CD4-positive, alpha-beta T cell (primary cell): Measurements from ENCODE around the gene SYT3. TPM values are rescaled to one million over a fixed set of nuclear protein-coding genes. Genes with fewer than 3 reads are reported as not detected.

Experiments used
- ATAC-seq: fragments of 200-7000 bp; cut with Tn5 transposase; one replicate; pipeline ENCODE4 v1.10.0; 2022; ENCODE audit warnings: mild to moderate bottlenecking; ENCODE audit not compliant: poor library complexity
- CTCF ChIA-PET: fragments of 350-600 bp; sonication (Branson Sonifier 250); formaldehyde crosslinking; loops from one replicate; lab custom pipeline; 2021; ENCODE audit warnings: antibody characterized with exemption, inconsistent platforms; lab: Charles Lee
- POLR2A ChIA-PET: fragments of 350-600 bp; sonication (Branson Sonifier 250); formaldehyde crosslinking; loops from one replicate; lab custom pipeline; 2021; ENCODE audit warnings: antibody characterized with exemption, inconsistent platforms; lab: Charles Lee
- DNase-seq, 14 experiments: peaks; one replicate each; pipeline ENCODE4 v3.0.0-alpha.2; 2013 to 2020; ENCODE audit warnings: mixed read lengths in 2 of 14
- H3K27ac ChIP-seq, 2 donors: one replicate each; pipeline versions ENCODE4 v1.5.1 to v1.7.0; 2013; ENCODE audit warnings: low read length in 2 of 2, low read depth in 1 of 2, mild to moderate bottlenecking in 1 of 2
- H3K27me3 ChIP-seq, 2 experiments: 1 replicate in 1 of 2; 2 replicates in 1 of 2; pipeline versions ENCODE4 v1.6.1 to v1.7.0; 2013; ENCODE audit warnings: low read length in 2 of 2, control low read depth in 1 of 2, mild to moderate bottlenecking in 1 of 2, moderate library complexity in 1 of 2; ENCODE audit not compliant: insufficient read depth in 2 of 2, control insufficient read depth in 1 of 2
- H3K36me3 ChIP-seq: one replicate; pipeline ENCODE4 v1.6.1; 2013; ENCODE audit warnings: low read length, control low read depth; ENCODE audit not compliant: insufficient read depth
- H3K4me1 ChIP-seq: one replicate; pipeline ENCODE4 v1.6.1; 2013; ENCODE audit warnings: low read length, control low read depth; ENCODE audit not compliant: insufficient read depth
- H3K4me3 ChIP-seq: one replicate; pipeline ENCODE4 v1.5.1; 2013; ENCODE audit warnings: mild to moderate bottlenecking, low read length, moderate library complexity
- H3K9me3 ChIP-seq, 2 experiments: 1 replicate in 1 of 2; 2 replicates in 1 of 2; pipeline versions ENCODE4 v1.6.1 to v1.7.0; 2013; ENCODE audit warnings: low read length in 2 of 2, mild to moderate bottlenecking in 2 of 2, control low read depth in 1 of 2, moderate library complexity in 1 of 2; ENCODE audit not compliant: control insufficient read depth in 1 of 2, insufficient read depth in 1 of 2
- H3K27ac Mint-ChIP-seq: one replicate; pipeline ENCODE4 v1.8.0; 2020; ENCODE audit warnings: mixed read lengths
- H3K27me3 Mint-ChIP-seq: one replicate; pipeline ENCODE4 v1.8.0; 2021; ENCODE audit warnings: mixed read lengths
- H3K36me3 Mint-ChIP-seq: one replicate; pipeline ENCODE4 v1.8.0; 2021; ENCODE audit warnings: low read depth, mixed read lengths
- H3K4me1 Mint-ChIP-seq: one replicate; pipeline ENCODE4 v1.8.0; 2021; ENCODE audit warnings: low read depth, mixed read lengths
- H3K4me3 Mint-ChIP-seq: one replicate; pipeline ENCODE4 v1.8.0; 2020; ENCODE audit warnings: mild to moderate bottlenecking, mixed read lengths
- H3K9me3 Mint-ChIP-seq: one replicate; pipeline ENCODE4 v1.8.0; 2020; ENCODE audit warnings: mixed read lengths
- intact Hi-C, 2 experiments: fragments of 100-400 bp; cut with DNase I in 1 of 2; cut with micrococcal nuclease in 1 of 2; formaldehyde crosslinking; loops; one replicate each; pipeline versions ENCODE4 v1.15.1 to v1.9.0; 2023 to 2025; cut with DNase I, micrococcal nuclease
- total RNA-seq, 174 experiments: library from RNA in 2 of 174; stranded (reverse) in 2 of 174; gene quantifications; one replicate each; pipeline ENCODE4 v1.2.3 and lab custom pipeline; 2021 to 2026
- TF ChIP-seq, protein P1 (sequence below): fragments of 200-600 bp; IDR thresholded peaks from one replicate; pipeline ENCODE4 v1.8.0; 2022; ENCODE audit warnings: antibody characterized with exemption, mild to moderate bottlenecking

The SYT3 gene
- total RNA-seq, 2 experiments from 2014 or later = not detected

DNA sequence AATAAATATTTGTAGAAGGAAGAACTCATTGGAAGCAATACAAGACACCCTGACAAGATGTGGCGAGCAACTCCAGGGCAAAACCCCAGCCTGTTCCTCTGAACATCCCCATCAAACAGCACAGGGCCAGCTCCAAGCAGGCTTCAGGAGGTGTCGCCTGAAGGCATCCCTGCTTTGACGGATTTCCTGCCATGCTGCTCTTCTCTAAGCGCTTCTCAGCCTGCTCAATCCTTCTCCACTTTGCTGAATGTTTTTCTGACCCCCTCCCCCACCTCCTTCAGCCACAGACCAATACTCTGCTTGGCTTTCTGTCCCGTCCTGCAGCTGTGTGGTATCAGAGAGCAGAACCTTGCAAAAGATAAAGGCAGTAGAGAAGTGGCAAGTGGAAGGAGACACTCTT is 38.0 kb upstream of the SYT3 start:
- Histone ChIP-seq H3K9me3 (peaks cover 7 to 27% of the 10 kb centered on the region in 2 experiments), H3K27ac (no peak overlapping the region), H3K4me1 (peaks cover 6% of the 10 kb centered on the region), H3K27me3 (peaks cover 21 to 29% of the 10 kb centered on the region in 2 experiments), H3K4me3 (no peak overlapping the region), H3K36me3 (no peaks in the 10 kb centered on the region)
- ChIA-PET CTCF (no interaction called here), POLR2A (no interaction called here)
- Mint-ChIP-seq H3K4me3 (no peak overlapping the region), H3K9me3 (no peaks in the 10 kb centered on the region), H3K27me3 (peaks cover 74% of the 10 kb centered on the region), H3K4me1 (peaks cover 9% of the 10 kb centered on the region), H3K36me3 (no peaks in the 10 kb centered on the region), H3K27ac (no peak overlapping the region)
- intact Hi-C loops = no loop called here
- DNase-seq (no peak), ATAC-seq (no peak)
- TF ChIP-seq, protein P1, sequence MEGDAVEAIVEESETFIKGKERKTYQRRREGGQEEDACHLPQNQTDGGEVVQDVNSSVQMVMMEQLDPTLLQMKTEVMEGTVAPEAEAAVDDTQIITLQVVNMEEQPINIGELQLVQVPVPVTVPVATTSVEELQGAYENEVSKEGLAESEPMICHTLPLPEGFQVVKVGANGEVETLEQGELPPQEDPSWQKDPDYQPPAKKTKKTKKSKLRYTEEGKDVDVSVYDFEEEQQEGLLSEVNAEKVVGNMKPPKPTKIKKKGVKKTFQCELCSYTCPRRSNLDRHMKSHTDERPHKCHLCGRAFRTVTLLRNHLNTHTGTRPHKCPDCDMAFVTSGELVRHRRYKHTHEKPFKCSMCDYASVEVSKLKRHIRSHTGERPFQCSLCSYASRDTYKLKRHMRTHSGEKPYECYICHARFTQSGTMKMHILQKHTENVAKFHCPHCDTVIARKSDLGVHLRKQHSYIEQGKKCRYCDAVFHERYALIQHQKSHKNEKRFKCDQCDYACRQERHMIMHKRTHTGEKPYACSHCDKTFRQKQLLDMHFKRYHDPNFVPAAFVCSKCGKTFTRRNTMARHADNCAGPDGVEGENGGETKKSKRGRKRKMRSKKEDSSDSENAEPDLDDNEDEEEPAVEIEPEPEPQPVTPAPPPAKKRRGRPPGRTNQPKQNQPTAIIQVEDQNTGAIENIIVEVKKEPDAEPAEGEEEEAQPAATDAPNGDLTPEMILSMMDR = no peak

DNA sequence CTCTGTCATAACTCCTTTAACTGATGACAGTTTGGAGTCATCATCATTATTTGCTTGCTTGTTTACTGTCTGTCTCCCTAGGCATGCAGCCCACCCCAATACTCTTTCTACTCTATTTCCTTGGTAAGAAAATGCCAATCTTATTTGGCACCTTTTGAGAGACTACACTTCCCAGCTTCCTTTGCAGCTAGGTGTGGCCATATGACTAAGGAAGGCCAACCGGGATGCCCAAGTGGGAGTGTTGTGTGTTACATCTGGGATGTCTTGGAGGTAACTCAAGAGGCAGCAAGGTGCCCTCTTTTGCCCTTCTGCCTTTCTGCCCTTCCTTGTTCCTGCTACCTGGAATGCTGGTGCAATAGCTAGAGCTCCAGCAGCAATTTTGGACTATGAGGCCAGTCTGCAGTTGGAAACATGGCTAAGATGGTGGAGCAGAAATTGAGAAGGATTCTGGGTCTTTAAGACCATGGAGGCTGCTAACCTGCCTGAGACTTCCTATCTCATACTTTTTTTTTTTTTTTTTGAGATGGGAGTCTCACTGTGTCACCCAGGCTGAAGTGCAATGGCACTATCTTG is 37.0 kb upstream of the SYT3 start:
- Mint-ChIP-seq H3K9me3 (no peaks in the 10 kb centered on the region), H3K27me3 (peaks cover 74% of the 10 kb centered on the region), H3K4me3 (no peak overlapping the region), H3K27ac (no peak overlapping the region), H3K4me1 (peaks cover 9% of the 10 kb centered on the region), H3K36me3 (no peaks in the 10 kb centered on the region)
- ChIA-PET CTCF (no interaction called here), POLR2A (no interaction called here)
- intact Hi-C loops = no loop called here
- TF ChIP-seq, protein P1 = no peak
- no peak for DNase-seq
- no peaks in the 10 kb centered on the region for H3K36me3 ChIP-seq
- H3K27ac ChIP-seq = no peak overlapping the region
- no peak for ATAC-seq
- H3K4me1 ChIP-seq = peaks cover 6% of the 10 kb centered on the region
- H3K9me3 ChIP-seq = peaks cover 7 to 27% of the 10 kb centered on the region in 2 experiments
- no peak overlapping the region for H3K4me3 ChIP-seq
- peaks cover 28 to 35% of the 10 kb centered on the region in 2 experiments for H3K27me3 ChIP-seq

DNA sequence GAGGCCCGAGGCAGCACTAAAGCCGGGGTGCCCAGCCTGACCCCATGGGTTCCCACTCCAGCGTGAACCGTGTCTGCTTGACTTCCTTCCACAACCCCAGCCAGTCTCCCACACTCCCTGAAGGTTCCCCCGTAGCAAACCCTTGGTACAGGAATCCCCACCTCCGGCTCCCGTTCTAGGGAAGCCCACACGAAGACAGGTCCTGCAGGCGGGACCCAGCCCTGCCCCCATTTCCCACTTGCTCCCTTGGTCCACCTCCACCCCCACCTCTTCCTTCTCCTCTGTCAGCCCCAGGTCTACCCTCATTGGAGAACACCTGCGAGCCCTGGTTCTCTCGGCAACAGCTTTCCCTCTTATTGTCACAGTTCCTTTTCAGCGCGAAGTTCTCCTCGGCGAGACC is 33.4 kb upstream of the SYT3 start:
- peaks cover 7 to 23% of the 10 kb centered on the region in 2 experiments for H3K9me3 ChIP-seq
- ATAC-seq (no peak), DNase-seq (no peak)
- Mint-ChIP-seq H3K4me3 (no peak overlapping the region), H3K4me1 (peaks cover 3% of the 10 kb centered on the region), H3K27ac (no peak overlapping the region), H3K36me3 (no peaks in the 10 kb centered on the region), H3K27me3 (peaks cover 74% of the 10 kb centered on the region), H3K9me3 (no peaks in the 10 kb centered on the region)
- H3K36me3 ChIP-seq = no peaks in the 10 kb centered on the region
- CTCF ChIA-PET = no interaction called here
- POLR2A ChIA-PET = no interaction called here
- H3K4me3 ChIP-seq = no peak overlapping the region
- no peak overlapping the region for H3K27ac ChIP-seq
- peaks cover 42 to 56% of the 10 kb centered on the region in 2 experiments for H3K27me3 ChIP-seq
- intact Hi-C loops = no loop called here
- H3K4me1 ChIP-seq = no peaks in the 10 kb centered on the region
- TF ChIP-seq, protein P1 = no peak
